Astrocyte (in vitro differentiated cells and primary cell): ENCODE data around the gene OR8B8. TPM values are rescaled to one million over a fixed set of nuclear protein-coding genes. Genes with fewer than 3 reads are reported as not detected.
"Not testable (repeated sequence)": the region's sequence is repeated elsewhere in the genome, so short reads cannot be mapped to it uniquely, and the experiment has no call there.

Experiments used
- DNase-seq: peaks from one replicate; pipeline ENCODE4 v3.0.0-alpha.2; 2010; ENCODE audit warnings: low read depth
- FAIRE-seq: peaks from 2 replicates; lab custom pipeline; 2011; peaks lifted over from hg19 to GRCh38; lab: Jason Lieb, UNC
- H2AFZ ChIP-seq: 2 replicates; pipeline ENCODE4 v1.6.0; 2012; ENCODE audit warnings: low read depth, low read length, inconsistent platforms
- H3K27ac ChIP-seq: 2 replicates; pipeline ENCODE4 v1.5.1; 2011; ENCODE audit warnings: low read depth, low read length, inconsistent platforms
- H3K27me3 ChIP-seq: 2 replicates; pipeline ENCODE4 v1.6.0; 2011; ENCODE audit warnings: low read length, inconsistent platforms; ENCODE audit not compliant: insufficient read depth
- H3K36me3 ChIP-seq: 2 replicates; pipeline ENCODE4 v1.5.1; 2011; ENCODE audit warnings: low read length, inconsistent platforms; ENCODE audit not compliant: insufficient read depth
- H3K4me1 ChIP-seq: 2 replicates; pipeline ENCODE4 v1.5.1; 2011; ENCODE audit warnings: low read length, inconsistent platforms; ENCODE audit not compliant: insufficient read depth
- H3K4me2 ChIP-seq: 2 replicates; pipeline ENCODE4 v1.6.0; 2012; ENCODE audit warnings: low read length, inconsistent platforms
- H3K4me3 ChIP-seq: 2 replicates; pipeline ENCODE4 v1.5.1; 2011; ENCODE audit warnings: low read depth, mild to moderate bottlenecking, low read length, inconsistent platforms; ENCODE audit not compliant: insufficient read depth
- H3K79me2 ChIP-seq: 2 replicates; pipeline ENCODE4 v1.6.0; 2012; ENCODE audit warnings: mild to moderate bottlenecking, low read length, inconsistent platforms; ENCODE audit not compliant: insufficient read depth
- H3K9ac ChIP-seq: 2 replicates; pipeline ENCODE4 v1.6.0; 2012; ENCODE audit warnings: mild to moderate bottlenecking, low read length, inconsistent platforms
- H3K9me3 ChIP-seq: 2 replicates; pipeline ENCODE4 v1.5.1; 2012; ENCODE audit warnings: low read depth, mild to moderate bottlenecking, low read length, inconsistent platforms; ENCODE audit not compliant: insufficient read depth
- H4K20me1 ChIP-seq: 2 replicates; pipeline ENCODE4 v1.6.0; 2012; ENCODE audit warnings: low read length, inconsistent platforms; ENCODE audit not compliant: insufficient read depth
- H3K27ac Mint-ChIP-seq: one replicate; pipeline ENCODE4 v1.8.0; 2021; ENCODE audit warnings: mild to moderate bottlenecking, mixed read lengths; ENCODE audit not compliant: unreplicated experiment
- H3K27me3 Mint-ChIP-seq: one replicate; pipeline ENCODE4 v1.8.0; 2021; ENCODE audit warnings: low read depth, mixed read lengths; ENCODE audit not compliant: unreplicated experiment
- H3K36me3 Mint-ChIP-seq: one replicate; pipeline ENCODE4 v1.8.0; 2021; ENCODE audit warnings: low read depth, mixed read lengths; ENCODE audit not compliant: unreplicated experiment
- H3K4me1 Mint-ChIP-seq: one replicate; pipeline ENCODE4 v1.8.0; 2021; ENCODE audit warnings: low read depth, mixed read lengths; ENCODE audit not compliant: unreplicated experiment
- H3K4me3 Mint-ChIP-seq: one replicate; pipeline ENCODE4 v1.8.0; 2021; ENCODE audit warnings: mild to moderate bottlenecking, moderate library complexity, mixed read lengths; ENCODE audit not compliant: unreplicated experiment
- H3K9me3 Mint-ChIP-seq: one replicate; pipeline ENCODE4 v1.8.0; 2021; ENCODE audit warnings: mild to moderate bottlenecking, mixed read lengths; ENCODE audit not compliant: unreplicated experiment
- EZH2 ChIP-seq: IDR thresholded peaks from 2 replicates; pipeline ENCODE4 v1.6.1; 2012; ENCODE audit warnings: mild to moderate bottlenecking, low read length, inconsistent platforms; ENCODE audit not compliant: insufficient read depth
- total RNA-seq: library from RNA; stranded (reverse); gene quantifications from 2 replicates; pipeline ENCODE4 v1.2.1, GENCODE V29; 2021
- TF ChIP-seq, protein P1 (sequence below): IDR thresholded peaks from 2 replicates; pipeline ENCODE4 v1.5.1; 2011; ENCODE audit warnings: low read depth, mild to moderate bottlenecking, inconsistent platforms, low read length, moderate library complexity; ENCODE audit not compliant: insufficient read depth

Gene OR8B8
- total RNA-seq, 1 donor from 2014 or later, result not detected

DNA sequence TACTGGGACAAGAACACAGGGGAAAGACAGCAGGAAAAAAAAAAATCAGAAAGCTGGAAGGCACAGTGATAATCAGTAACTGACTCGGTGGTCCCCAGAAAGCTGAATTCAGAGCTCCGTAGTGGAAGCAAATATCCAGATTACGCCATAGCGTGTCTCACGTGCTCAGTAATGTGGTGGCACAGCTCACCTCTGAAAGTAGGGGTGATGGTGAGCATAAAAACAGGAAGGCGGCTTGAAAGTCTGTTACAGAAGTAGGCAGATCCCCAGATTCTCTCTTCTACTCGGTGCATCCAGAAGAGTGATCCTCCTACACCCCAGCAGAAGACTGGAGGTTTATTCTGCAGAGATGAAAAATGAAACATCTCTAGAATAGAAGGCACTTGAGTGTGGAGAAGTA, 35.6 kb downstream of the OR8B8 start:
- peaks cover 2% of the 10 kb centered on the region for H3K27me3 ChIP-seq
- Mint-ChIP-seq H3K27ac (no peak overlapping the region), H3K9me3 (no peaks in the 10 kb centered on the region), H3K27me3 (peaks cover 14% of the 10 kb centered on the region), H3K4me1 (no peaks in the 10 kb centered on the region), H3K4me3 (no peak overlapping the region), H3K36me3 (no peaks in the 10 kb centered on the region)
- H4K20me1 ChIP-seq, result no peaks in the 10 kb centered on the region
- no peak overlapping the region for H2AFZ ChIP-seq
- H3K4me3 ChIP-seq, result no peak overlapping the region
- H3K9ac ChIP-seq, result no peak overlapping the region
- H3K27ac ChIP-seq, result no peak overlapping the region
- no peak for FAIRE-seq
- DNase-seq, result no peak
- H3K4me1 ChIP-seq, result no peaks in the 10 kb centered on the region
- no peak overlapping the region for H3K4me2 ChIP-seq
- TF ChIP-seq, protein P1, sequence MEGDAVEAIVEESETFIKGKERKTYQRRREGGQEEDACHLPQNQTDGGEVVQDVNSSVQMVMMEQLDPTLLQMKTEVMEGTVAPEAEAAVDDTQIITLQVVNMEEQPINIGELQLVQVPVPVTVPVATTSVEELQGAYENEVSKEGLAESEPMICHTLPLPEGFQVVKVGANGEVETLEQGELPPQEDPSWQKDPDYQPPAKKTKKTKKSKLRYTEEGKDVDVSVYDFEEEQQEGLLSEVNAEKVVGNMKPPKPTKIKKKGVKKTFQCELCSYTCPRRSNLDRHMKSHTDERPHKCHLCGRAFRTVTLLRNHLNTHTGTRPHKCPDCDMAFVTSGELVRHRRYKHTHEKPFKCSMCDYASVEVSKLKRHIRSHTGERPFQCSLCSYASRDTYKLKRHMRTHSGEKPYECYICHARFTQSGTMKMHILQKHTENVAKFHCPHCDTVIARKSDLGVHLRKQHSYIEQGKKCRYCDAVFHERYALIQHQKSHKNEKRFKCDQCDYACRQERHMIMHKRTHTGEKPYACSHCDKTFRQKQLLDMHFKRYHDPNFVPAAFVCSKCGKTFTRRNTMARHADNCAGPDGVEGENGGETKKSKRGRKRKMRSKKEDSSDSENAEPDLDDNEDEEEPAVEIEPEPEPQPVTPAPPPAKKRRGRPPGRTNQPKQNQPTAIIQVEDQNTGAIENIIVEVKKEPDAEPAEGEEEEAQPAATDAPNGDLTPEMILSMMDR, result no peak
- TF ChIP-seq EZH2, result no peak
- H3K9me3 ChIP-seq, result no peaks in the 10 kb centered on the region
- H3K79me2 ChIP-seq, result no peaks in the 10 kb centered on the region
- no peaks in the 10 kb centered on the region for H3K36me3 ChIP-seq

DNA sequence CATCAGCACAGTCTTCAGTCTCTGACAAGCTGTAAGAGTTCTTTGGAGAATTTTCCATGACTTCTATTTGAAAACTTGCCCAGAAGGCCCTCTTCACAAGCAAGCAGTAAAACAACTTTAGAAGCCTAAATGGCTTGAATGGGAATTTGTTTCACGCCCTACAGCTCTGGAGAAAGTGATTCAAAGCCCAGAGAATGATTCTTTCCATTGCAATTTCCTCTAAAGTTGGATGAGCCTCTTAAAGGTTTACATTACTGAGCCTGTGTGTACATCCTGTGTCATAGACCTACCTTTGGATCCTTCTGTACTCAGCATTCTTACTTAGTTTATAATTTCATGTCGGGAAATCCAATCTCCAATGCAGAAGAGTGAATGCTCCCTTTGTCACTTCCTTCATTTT, 39.9 kb downstream of the OR8B8 start:
- no peak for TF ChIP-seq EZH2
- TF ChIP-seq, protein P1, result no peak

DNA sequence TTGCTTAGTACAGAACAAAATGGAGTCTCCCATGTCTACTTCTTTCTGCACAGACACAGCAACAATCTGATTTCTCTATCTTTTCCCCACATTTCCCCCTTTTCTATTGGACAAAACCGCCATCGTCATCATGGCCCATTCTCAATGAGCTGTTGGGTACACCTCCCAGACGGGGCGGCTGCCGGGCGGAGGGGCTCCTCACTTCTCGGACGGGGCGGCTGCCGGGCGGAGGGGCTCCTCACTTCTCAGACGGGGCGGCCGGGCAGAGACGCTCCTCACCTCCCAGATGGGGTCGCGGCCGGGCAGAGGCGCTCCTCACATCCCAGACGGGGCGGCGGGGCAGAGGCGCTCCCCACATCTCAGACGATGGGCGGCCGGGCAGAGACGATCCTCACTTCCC, 42.3 kb downstream of the OR8B8 start:
- not testable (repeated sequence) for H3K27ac Mint-ChIP-seq, H2AFZ ChIP-seq, H3K79me2 ChIP-seq, H3K27me3 Mint-ChIP-seq, H3K27ac ChIP-seq, H3K27me3 ChIP-seq, H3K9ac ChIP-seq, H3K36me3 Mint-ChIP-seq, FAIRE-seq, H3K4me3 Mint-ChIP-seq, H4K20me1 ChIP-seq, H3K4me2 ChIP-seq, H3K36me3 ChIP-seq, H3K4me3 ChIP-seq, H3K4me1 Mint-ChIP-seq, H3K9me3 ChIP-seq, H3K9me3 Mint-ChIP-seq, DNase-seq, H3K4me1 ChIP-seq

More for the DNA sequence above, 39.9 kb downstream of the OR8B8 start:
- H3K9ac ChIP-seq, result no peak overlapping the region
- Mint-ChIP-seq H3K9me3 (no peaks in the 10 kb centered on the region), H3K4me3 (no peak overlapping the region), H3K4me1 (no peaks in the 10 kb centered on the region), H3K36me3 (no peaks in the 10 kb centered on the region), H3K27ac (no peak overlapping the region), H3K27me3 (peaks cover 9% of the 10 kb centered on the region)
- H3K36me3 ChIP-seq, result no peaks in the 10 kb centered on the region
- no peak for FAIRE-seq
- no peak overlapping the region for H3K4me3 ChIP-seq
- no peaks in the 10 kb centered on the region for H3K9me3 ChIP-seq
- H3K27ac ChIP-seq, result no peak overlapping the region
- no peaks in the 10 kb centered on the region for H3K79me2 ChIP-seq
- H4K20me1 ChIP-seq, result no peaks in the 10 kb centered on the region
- DNase-seq, result no peak
- no peak overlapping the region for H3K4me2 ChIP-seq
- no peaks in the 10 kb centered on the region for H3K27me3 ChIP-seq
- no peak overlapping the region for H2AFZ ChIP-seq
- H3K4me1 ChIP-seq, result no peaks in the 10 kb centered on the region
